IPS-18c (cell line): Measurements from ENCODE around the gene RASSF5.
"Not testable (repeated sequence)": the region's sequence is repeated elsewhere in the genome, so short reads cannot be mapped to it uniquely, and the experiment has no call there.

Experiments used
- H3K4me3 ChIP-seq: 2 replicates; pipeline ENCODE4 v1.7.0; 2013; ENCODE audit warnings: low read depth, mild to moderate bottlenecking, low read length, moderate library complexity; ENCODE audit not compliant: insufficient read depth
- H3K9me3 ChIP-seq: one replicate; pipeline ENCODE4 v1.6.1; 2013; ENCODE audit warnings: mild to moderate bottlenecking, low read length, moderate library complexity; ENCODE audit not compliant: control insufficient read depth, insufficient read depth

The RASSF5 gene

GRCh38 chr1:206472024-206472423 is 35.3 kb upstream of the RASSF5 start:
- H3K4me3 ChIP-seq = no peak overlapping the region

GRCh38 chr1:206472454-206472853 is 34.9 kb upstream of the RASSF5 start:
- Histone ChIP-seq H3K9me3 (no peaks in the 10 kb centered on the region), H3K4me3 (no peak overlapping the region)

More at GRCh38 chr1:206472024-206472423, 35.3 kb upstream of the RASSF5 start:
- H3K9me3 ChIP-seq = no peaks in the 10 kb centered on the region

DNA sequence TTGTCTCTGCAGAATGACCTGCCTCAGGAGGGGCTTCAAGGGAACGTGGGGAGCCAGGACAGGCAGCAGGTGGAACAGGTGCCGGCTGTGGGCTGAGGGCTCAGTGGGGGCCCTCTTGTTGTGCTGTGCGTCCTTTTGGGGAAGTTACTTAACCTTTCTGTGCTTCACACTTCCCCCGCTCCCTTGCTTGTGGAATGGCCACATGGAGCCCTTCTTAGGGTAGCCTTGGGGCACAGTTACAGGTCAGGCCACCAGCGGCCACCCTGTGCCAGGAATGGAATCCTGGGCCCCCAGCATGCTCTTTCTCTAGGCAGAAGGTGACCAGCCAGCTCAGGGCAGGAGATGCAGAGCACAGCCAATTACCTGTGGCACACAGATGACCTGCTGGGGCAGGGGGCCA is 34.4 kb upstream of the RASSF5 start:
- Histone ChIP-seq H3K9me3 (no peaks in the 10 kb centered on the region), H3K4me3 (no peak overlapping the region)

DNA sequence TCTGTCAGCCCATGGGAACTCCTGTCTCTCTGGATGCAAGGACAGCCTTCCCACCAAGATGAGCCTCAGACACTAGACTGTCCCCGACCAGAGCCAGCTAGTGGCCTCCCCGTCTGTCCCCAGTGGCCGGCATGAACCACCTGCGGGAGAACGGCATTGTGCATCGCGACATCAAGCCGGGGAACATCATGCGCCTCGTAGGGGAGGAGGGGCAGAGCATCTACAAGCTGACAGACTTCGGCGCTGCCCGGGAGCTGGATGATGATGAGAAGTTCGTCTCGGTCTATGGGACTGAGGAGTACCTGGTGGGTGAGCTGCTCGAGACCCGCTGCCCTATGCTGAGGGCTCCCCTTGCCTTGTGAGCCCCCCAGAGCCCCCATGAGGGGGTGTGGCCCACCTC is 31.3 kb upstream of the RASSF5 start:
- H3K4me3 ChIP-seq = no peak overlapping the region
- H3K9me3 ChIP-seq = no peaks in the 10 kb centered on the region

DNA sequence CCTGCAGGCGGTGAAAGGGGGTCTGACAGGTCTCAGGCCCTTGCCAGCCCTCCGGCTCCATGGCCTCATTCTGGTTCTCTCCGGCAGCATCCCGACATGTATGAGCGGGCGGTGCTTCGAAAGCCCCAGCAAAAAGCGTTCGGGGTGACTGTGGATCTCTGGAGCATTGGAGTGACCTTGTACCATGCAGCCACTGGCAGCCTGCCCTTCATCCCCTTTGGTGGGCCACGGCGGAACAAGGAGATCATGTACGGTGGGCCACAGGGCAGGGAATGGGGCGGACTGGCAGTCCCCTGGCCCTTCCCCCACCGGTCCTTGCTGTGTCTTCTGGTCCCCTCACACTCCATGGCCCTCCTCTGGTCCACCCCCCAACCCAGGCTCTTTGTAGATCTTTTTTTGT is 30.7 kb upstream of the RASSF5 start:
- no peak overlapping the region for H3K4me3 ChIP-seq

DNA sequence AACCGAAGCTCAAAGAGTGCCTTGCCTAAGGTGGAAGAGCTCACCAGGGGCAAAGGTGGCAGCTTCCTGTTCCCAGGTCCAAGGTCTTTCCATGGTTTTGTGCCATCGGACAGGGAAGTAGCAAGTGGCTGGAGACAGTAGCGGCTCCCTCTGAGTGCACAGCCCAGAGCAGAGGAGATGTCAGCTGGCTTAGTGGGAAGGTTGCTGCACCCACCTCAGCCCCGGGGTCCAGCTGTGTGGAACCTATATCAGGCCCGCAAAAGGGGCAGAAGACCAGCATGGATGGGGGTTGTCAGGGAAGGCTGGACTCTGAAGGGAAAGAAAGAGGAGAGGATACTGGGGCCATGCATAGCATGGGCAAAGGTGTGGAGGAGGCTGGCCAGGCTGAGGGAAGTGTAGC is 30.2 kb upstream of the RASSF5 start:
- H3K4me3 ChIP-seq = no peak overlapping the region
- H3K9me3 ChIP-seq = no peaks in the 10 kb centered on the region

More for the DNA sequence above, 30.7 kb upstream of the RASSF5 start:
- H3K9me3 ChIP-seq = no peaks in the 10 kb centered on the region

DNA sequence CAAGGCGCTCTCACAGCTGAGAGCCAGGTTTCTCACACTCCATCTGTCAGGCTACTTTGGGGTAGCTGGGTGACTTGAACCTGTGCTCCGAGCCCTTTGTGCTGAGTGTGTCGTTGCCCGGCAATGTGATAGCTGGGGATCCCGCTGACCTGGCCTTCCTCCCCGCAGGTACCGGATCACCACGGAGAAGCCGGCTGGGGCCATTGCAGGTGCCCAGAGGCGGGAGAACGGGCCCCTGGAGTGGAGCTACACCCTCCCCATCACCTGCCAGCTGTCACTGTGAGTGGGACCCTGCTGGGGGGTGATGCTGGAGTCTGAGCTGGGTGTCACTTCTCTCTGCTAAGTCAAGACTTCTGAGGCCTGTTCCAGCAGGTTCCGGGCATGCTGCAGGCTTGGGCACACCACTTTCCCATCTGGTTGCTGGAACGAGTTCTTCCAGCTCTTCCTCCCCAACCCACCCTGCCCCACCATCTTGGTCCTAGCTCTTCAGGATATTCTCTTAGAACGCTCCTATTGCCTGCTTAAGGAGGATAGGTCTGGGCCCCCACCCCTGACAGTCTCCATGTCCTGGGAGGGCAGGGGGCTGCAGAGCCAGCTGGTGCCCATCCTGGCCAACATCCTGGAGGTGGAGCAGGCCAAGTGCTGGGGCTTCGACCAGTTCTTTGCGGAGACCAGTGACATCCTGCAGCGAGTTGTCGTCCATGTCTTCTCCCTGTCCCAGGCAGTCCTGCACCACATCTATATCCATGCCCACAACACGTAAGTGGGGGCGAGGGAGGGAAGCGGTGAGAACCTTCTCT is 29.6 kb upstream of the RASSF5 start:
- H3K4me3 ChIP-seq = no peak overlapping the region
- no peaks in the 10 kb centered on the region for H3K9me3 ChIP-seq

DNA sequence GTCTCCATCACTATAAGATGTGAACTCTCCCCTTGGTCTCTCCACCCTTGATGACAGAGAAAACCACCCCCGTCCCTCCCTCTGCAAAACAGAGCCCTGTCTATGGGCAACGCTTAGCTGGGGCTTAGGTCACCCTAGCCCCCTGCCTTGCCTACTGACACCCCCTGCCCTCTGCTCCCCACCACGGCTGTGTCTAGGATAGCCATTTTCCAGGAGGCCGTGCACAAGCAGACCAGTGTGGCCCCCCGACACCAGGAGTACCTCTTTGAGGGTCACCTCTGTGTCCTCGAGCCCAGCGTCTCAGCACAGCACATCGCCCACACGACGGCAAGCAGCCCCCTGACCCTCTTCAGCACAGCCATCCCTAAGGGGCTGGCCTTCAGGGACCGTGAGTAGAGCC is 28.6 kb upstream of the RASSF5 start:
- no peak overlapping the region for H3K4me3 ChIP-seq
- H3K9me3 ChIP-seq = no peaks in the 10 kb centered on the region

DNA sequence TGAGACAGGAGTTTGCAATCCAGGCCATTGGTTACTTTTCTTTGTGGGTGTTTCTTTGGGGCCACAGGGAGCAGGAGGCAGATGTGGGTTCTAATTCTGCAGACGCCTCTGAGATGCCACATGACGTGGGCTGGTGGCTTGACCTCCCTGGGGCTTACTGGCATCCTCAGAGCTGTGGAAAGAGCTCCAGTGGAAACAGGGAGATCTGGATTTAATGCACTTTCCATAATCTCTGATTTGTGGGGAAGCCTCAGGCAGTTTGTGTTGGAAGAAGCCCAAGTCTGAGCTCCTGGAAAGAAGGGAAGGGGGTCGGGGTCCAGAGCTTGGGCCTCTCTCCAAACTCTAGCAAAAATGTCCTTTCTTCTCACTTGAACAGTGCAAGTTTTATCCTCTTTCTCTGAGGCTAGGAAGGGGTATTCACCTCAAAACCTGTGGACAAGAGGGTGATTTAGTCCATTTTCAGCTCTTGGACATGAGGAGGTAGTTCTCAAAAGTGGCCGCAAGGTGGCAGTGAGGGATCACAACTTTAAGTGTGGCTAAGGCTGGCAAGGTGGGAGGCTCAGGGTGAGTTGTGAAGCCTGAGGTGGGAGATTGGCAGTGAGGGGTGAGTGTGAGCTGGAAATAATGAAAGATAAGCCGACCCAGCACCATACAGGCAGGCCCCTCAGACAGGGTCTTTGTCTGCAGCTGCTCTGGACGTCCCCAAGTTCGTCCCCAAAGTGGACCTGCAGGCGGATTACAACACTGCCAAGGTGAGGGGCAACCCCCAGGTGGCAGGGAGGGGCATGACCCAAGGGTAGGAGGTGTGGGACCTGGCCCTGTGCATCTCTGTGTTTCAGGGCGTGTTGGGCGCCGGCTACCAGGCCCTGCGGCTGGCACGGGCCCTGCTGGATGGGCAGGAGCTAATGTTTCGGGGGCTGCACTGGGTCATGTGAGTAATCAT is 27.9 kb upstream of the RASSF5 start:
- H3K9me3 ChIP-seq = no peaks in the 10 kb centered on the region
- no peak overlapping the region for H3K4me3 ChIP-seq

- no peaks in the 10 kb centered on the region for H3K9me3 ChIP-seq
Measured at GRCh38 chr1:206480211-206480610, 27.1 kb upstream of the RASSF5 start.

GRCh38 chr1:206482611-206483010 is 24.7 kb upstream of the RASSF5 start:
- Histone ChIP-seq H3K4me3 (no peak overlapping the region), H3K9me3 (no peaks in the 10 kb centered on the region)

More at GRCh38 chr1:206480211-206480610, 27.1 kb upstream of the RASSF5 start:
- no peak overlapping the region for H3K4me3 ChIP-seq

- H3K9me3 ChIP-seq, H3K4me3 ChIP-seq: not testable (repeated sequence)
Measured at GRCh38 chr1:206483864-206484263, 23.5 kb upstream of the RASSF5 start.

DNA sequence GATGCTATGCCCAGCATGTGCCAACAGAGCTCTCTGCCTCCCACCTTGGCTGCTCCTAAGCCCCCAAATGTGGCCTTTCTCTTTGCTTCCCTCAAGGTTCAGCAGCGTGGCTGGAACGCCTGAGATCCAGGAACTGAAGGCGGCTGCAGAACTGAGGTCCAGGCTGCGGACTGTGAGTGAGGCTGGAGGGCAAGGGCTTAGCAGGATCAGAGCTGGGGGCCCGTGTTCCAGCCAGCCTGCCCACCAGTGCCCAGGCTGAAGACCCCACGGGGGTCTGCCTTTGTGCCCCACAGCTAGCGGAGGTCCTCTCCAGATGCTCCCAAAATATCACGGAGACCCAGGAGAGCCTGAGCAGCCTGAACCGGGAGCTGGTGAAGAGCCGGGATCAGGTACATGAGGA is 22.4 kb upstream of the RASSF5 start:
- no peak overlapping the region for H3K4me3 ChIP-seq
- no peaks in the 10 kb centered on the region for H3K9me3 ChIP-seq

DNA sequence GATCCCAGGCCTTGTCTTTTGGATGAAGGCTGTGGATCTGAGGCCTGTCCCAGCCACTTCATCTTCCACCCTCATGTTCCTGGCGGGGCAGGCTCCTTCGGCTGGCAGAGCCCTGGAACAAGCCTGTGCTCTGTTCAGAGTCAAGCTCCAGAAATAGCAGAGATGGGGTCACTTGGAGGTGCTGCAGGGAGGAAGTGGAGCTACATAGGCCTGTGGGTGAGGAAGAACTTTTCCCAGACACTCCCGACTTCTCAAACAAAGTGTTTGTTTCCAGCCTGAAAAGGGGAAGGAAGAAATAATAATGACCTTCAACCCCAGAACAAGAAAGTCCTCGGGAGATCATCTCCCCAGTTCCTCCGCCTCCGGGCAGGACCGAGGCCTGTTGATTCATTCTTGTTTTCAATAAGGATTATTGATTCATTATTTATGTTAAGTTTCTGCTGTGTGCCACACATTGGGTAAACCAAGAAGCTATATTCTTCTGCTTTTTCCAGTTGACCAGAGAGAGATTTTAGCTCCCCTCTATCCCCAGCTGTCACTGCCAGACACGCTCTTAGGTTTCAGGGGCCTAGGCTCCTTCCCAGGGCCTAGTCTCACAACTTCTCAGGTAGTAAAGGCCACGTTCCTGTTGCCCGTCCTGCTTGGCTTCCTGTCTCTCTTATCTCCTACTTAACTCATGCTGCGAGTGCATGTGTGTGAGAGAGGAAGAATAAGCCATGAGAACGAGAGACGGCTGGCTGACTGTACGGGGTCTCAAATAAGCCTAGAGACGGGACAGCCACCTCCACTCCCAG is 20.1 kb upstream of the RASSF5 start:
- Histone ChIP-seq H3K4me3 (no peak overlapping the region), H3K9me3 (no peaks in the 10 kb centered on the region)

GRCh38 chr1:206487970-206488369 is 19.4 kb upstream of the RASSF5 start:
- H3K4me3 ChIP-seq = no peak overlapping the region
- H3K9me3 ChIP-seq = no peaks in the 10 kb centered on the region

DNA sequence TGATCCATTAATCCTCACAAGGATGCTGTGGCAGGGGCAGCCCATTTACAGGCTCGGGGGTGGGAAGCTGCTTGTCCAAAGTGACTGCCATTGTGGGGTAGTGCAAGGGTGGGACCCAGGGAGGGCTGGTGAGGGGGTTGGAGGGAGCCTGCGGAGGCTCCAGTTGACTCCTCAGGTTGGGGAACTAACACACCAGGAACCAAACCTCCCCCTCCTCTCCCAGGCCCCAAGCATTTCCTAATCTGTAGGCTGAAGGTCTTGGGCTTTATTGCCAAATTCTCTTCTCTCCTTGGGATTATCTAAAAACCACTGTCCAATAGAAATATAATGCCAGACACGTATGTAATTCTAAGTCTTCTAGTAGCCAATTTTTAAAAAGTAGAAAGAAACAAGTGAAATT is 18.9 kb upstream of the RASSF5 start:
- no peaks in the 10 kb centered on the region for H3K9me3 ChIP-seq
- H3K4me3 ChIP-seq = no peak overlapping the region

GRCh38 chr1:206489980-206490770 is 17.2 kb upstream of the RASSF5 start:
- no peak overlapping the region for H3K4me3 ChIP-seq
- peaks cover 2% of the 10 kb centered on the region for H3K9me3 ChIP-seq
